GM12801 (cell line): Measurements from ENCODE around the gene AJUBA.

Source experiments
- TF ChIP-seq, protein P1 (sequence below): IDR thresholded peaks from one replicate; pipeline ENCODE4 v1.5.1; 2011; ENCODE audit warnings: control low read depth; ENCODE audit not compliant: insufficient read length; ENCODE audit errors: extremely low read depth

The AJUBA gene

GRCh38 chr14:22982477-22983245, at the start of gene AJUBA:
AJUBA (minus strand) TSS chr14:22982551; CDS start chr14:22982266, 285 bp downstream.
- TF ChIP-seq, protein P1, sequence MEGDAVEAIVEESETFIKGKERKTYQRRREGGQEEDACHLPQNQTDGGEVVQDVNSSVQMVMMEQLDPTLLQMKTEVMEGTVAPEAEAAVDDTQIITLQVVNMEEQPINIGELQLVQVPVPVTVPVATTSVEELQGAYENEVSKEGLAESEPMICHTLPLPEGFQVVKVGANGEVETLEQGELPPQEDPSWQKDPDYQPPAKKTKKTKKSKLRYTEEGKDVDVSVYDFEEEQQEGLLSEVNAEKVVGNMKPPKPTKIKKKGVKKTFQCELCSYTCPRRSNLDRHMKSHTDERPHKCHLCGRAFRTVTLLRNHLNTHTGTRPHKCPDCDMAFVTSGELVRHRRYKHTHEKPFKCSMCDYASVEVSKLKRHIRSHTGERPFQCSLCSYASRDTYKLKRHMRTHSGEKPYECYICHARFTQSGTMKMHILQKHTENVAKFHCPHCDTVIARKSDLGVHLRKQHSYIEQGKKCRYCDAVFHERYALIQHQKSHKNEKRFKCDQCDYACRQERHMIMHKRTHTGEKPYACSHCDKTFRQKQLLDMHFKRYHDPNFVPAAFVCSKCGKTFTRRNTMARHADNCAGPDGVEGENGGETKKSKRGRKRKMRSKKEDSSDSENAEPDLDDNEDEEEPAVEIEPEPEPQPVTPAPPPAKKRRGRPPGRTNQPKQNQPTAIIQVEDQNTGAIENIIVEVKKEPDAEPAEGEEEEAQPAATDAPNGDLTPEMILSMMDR, result no peak

GRCh38 chr14:23030936-23031335, 48.6 kb upstream of the AJUBA start:
- TF ChIP-seq, protein P1, result no peak

DNA sequence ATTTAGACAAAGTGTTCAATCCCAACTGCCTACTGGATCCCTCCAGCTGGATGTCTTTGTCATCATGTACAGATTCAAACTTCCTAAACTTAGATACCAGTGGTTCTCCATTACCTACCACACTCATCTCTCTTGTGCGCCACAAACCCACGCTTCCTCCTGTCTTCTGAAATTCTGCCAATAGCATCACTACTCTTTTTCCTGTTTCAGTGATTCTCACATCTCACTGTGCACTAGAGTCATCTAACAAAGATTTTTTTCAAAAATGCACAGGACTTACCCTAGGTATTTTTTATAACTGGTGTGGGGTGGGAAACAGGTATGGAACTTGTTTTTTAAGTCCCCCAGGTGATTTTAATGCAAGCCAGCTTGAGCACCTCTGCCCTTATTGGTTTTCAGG, 46.4 kb upstream of the AJUBA start:
- TF ChIP-seq, protein P1, result no peak

- TF ChIP-seq, protein P1, result no peak
Observed at GRCh38 chr14:23025151-23025814, 42.9 kb upstream of the AJUBA start.

- TF ChIP-seq, protein P1, result no peak
Observed at GRCh38 chr14:23024612-23025075, 42.3 kb upstream of the AJUBA start.

DNA sequence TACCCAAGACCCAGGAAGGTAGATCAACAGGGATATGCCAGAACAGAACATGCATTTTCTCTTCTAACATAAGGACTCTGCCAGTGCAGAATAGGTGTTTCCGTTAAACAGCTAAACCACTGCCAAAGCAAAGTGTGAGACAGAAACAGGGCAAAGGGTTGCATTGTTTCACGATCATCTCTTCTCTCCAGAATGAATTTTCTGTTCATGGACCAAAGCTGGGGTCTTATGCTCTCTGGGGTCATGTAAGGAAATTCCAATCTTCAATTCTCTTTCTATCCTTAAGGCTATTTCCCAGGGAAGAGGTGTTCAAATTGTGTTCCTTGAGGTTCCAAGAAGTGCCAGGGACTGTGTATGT, 41.4 kb upstream of the AJUBA start:
- TF ChIP-seq, protein P1, result no peak

- TF ChIP-seq, protein P1, result no peak
Observed at GRCh38 chr14:23023022-23023794, 40.9 kb upstream of the AJUBA start.
